WTC11 (cell line): Measurements from ENCODE around the gene MGMT.

Source experiments
- CREM ChIP-seq: sonication (generic); formaldehyde crosslinking; IDR thresholded peaks from 2 replicates; pipeline ENCODE4 v1.8.1; 2022; ENCODE audit warnings: mild to moderate bottlenecking, missing genetic modification reagents, moderate library complexity
- CTCF ChIP-seq: fragments of 200-600 bp; IDR thresholded peaks from 2 replicates; pipeline ENCODE4 v1.8.0; 2022; ENCODE audit warnings: antibody characterized with exemption
- FOXP4 ChIP-seq: sonication (generic); formaldehyde crosslinking; IDR thresholded peaks from 2 replicates; pipeline ENCODE4 v1.8.0; 2022; ENCODE audit warnings: mild to moderate bottlenecking, missing genetic modification reagents
- NFATC4 ChIP-seq: fragments of 250-450 bp; sonication (Bioruptor Pico); IDR thresholded peaks from 2 replicates; pipeline ENCODE4 v1.9.0; 2021; ENCODE audit warnings: mild to moderate bottlenecking
- NFYB ChIP-seq: sonication (generic); formaldehyde crosslinking; conservative IDR thresholded peaks from 2 replicates; pipeline ENCODE4 v1.8.0; 2022; ENCODE audit warnings: low read depth, missing genetic modification reagents
- TCF7 ChIP-seq: sonication (generic); formaldehyde crosslinking; IDR thresholded peaks from 2 replicates; pipeline ENCODE4 v1.8.0; 2022; ENCODE audit warnings: mild to moderate bottlenecking, low read depth, missing genetic modification reagents, moderate library complexity
- ZNF263 ChIP-seq: sonication (generic); formaldehyde crosslinking; IDR thresholded peaks from 2 replicates; pipeline ENCODE4 v1.8.1; 2022; ENCODE audit warnings: low read depth, mild to moderate bottlenecking, moderate library complexity, missing genetic modification reagents
- ZNF281 ChIP-seq: sonication (generic); formaldehyde crosslinking; IDR thresholded peaks from 2 replicates; pipeline ENCODE4 v1.8.0; 2023; ENCODE audit warnings: mild to moderate bottlenecking, missing genetic modification reagents
- TF ChIP-seq, protein P1 (sequence below): sonication (generic); formaldehyde crosslinking; IDR thresholded peaks from 2 replicates; pipeline ENCODE4 v1.8.1; 2023; ENCODE audit warnings: mild to moderate bottlenecking, missing genetic modification reagents

- TF ChIP-seq ZNF263 (CRISPR knock-in tag): no peak
- TF ChIP-seq, protein P1, sequence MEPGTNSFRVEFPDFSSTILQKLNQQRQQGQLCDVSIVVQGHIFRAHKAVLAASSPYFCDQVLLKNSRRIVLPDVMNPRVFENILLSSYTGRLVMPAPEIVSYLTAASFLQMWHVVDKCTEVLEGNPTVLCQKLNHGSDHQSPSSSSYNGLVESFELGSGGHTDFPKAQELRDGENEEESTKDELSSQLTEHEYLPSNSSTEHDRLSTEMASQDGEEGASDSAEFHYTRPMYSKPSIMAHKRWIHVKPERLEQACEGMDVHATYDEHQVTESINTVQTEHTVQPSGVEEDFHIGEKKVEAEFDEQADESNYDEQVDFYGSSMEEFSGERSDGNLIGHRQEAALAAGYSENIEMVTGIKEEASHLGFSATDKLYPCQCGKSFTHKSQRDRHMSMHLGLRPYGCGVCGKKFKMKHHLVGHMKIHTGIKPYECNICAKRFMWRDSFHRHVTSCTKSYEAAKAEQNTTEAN (CRISPR knock-in tag): no peak
- no peak for TF ChIP-seq NFATC4
- TF ChIP-seq TCF7 (CRISPR knock-in tag): no peak
- TF ChIP-seq CREM (CRISPR knock-in tag): no peak
- TF ChIP-seq CTCF: no peak
- TF ChIP-seq ZNF281 (CRISPR knock-in tag): no peak
- TF ChIP-seq FOXP4 (CRISPR knock-in tag): no peak
- no peak for TF ChIP-seq NFYB (CRISPR knock-in tag)
Measured at GRCh38 chr10:129695671-129696070, 228.6 kb downstream of the MGMT start.
